AG09309 (cell line): ENCODE measurements around the gene DHX57.
A peak's percentile ranks its signal among the peaks of the same experiment; 100 is the strongest.
"Not testable (repeated sequence)": the region's sequence is repeated elsewhere in the genome, so short reads cannot be mapped to it uniquely, and the experiment has no call there.

Experiments
- DNase-seq: peaks from one replicate; pipeline ENCODE4 v3.0.0-alpha.2; 2010; ENCODE audit warnings: low read depth
- H3K4me3 ChIP-seq: 2 replicates; pipeline ENCODE4 v1.5.1; 2011; ENCODE audit warnings: mild to moderate bottlenecking, low read depth, low read length, moderate library complexity; ENCODE audit not compliant: control insufficient read depth
- CTCF ChIP-seq: IDR thresholded peaks from 2 replicates; pipeline ENCODE4 v1.5.1; 2011; ENCODE audit warnings: mild to moderate bottlenecking, low read depth, low read length, inconsistent platforms; ENCODE audit not compliant: insufficient read depth, control insufficient read depth; ENCODE audit errors: missing control alignments

The DHX57 gene

GRCh38 chr2:38829971-38830370, 45.8 kb downstream of the DHX57 start:
- H3K4me3 ChIP-seq, result no peak overlapping the region
- no peak for DNase-seq
- TF ChIP-seq CTCF, result no peak

- H3K4me3 ChIP-seq, result no peak overlapping the region
- DNase-seq, result no peak
- TF ChIP-seq CTCF, result no peak
Observed at GRCh38 chr2:38828460-38828859, 47.3 kb downstream of the DHX57 start.

- not testable (repeated sequence) for H3K4me3 ChIP-seq
- DNase-seq, result peak; percentile 48
Observed at GRCh38 chr2:38827539-38828145, 48.1 kb downstream of the DHX57 start.

- DNase-seq, result no peak
- no peak overlapping the region for H3K4me3 ChIP-seq
- TF ChIP-seq CTCF, result no peak
Observed at GRCh38 chr2:38825956-38826355, 49.8 kb downstream of the DHX57 start.

- TF ChIP-seq CTCF, result no peak
- no peak for DNase-seq
- H3K4me3 ChIP-seq, result no peak overlapping the region
Observed at GRCh38 chr2:38824906-38825305, 50.8 kb downstream of the DHX57 start.

GRCh38 chr2:38823386-38823785, 52.3 kb downstream of the DHX57 start:
- no peak for DNase-seq
- H3K4me3 ChIP-seq, result no peak overlapping the region
- TF ChIP-seq CTCF, result no peak

- DNase-seq, result no peak
- TF ChIP-seq CTCF, result no peak
- H3K4me3 ChIP-seq, result no peak overlapping the region
Observed at GRCh38 chr2:38818565-38818964, 57.2 kb downstream of the DHX57 start.

GRCh38 chr2:38815936-38816335, 59.8 kb downstream of the DHX57 start:
- TF ChIP-seq CTCF, result no peak

More at GRCh38 chr2:38815936-38816335, 59.8 kb downstream of the DHX57 start:
- no peak for DNase-seq
- H3K4me3 ChIP-seq, result no peak overlapping the region
